Cortex of kidney (tissue), 1 donor: ENCODE data around the gene JAGN1.
"Not testable (repeated sequence)": the region's sequence is repeated elsewhere in the genome, so short reads cannot be mapped to it uniquely, and the experiment has no call there.

ENCODE experiments used
- DNase-seq: peaks from one replicate; lab custom pipeline; 2025; lab: John Stamatoyannopoulos, UW

The JAGN1 gene

DNA sequence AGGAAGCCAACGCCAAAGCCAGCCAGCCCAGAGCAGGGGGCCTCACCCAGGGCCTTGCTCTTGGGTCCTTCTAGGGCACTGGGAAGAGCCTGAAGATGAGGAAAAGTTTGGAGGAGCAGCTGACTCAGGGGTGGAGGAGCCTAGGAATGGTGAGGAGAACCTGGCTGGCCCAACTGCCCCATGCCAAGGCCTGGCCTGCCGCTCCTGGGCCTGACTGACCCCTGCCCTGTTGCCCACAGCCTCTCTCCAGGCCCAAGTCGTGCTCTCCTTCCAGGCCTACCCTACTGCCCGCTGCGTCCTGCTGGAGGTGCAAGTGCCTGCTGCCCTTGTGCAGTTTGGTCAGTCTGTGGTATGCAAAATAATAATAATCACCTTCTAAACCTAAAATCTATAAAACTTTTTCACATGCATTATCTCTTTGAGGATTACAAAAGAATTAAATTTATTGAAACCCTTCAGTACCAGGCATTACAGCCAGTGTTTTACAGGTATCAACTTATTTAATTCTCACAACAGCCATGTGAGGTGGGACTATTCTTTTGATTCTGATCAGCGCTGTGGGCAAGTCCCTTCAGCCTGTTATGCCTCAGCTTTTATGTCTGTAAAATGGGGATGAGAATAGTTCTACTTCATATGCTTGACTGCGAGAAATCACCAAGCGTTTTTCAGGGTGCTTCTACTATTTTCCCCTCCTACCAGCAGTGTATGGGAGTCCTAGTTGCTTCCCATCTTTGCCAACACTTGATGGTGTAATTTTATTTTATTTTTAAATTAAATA lies 28.0 kb downstream of the JAGN1 start:
- DNase-seq: no peak

DNA sequence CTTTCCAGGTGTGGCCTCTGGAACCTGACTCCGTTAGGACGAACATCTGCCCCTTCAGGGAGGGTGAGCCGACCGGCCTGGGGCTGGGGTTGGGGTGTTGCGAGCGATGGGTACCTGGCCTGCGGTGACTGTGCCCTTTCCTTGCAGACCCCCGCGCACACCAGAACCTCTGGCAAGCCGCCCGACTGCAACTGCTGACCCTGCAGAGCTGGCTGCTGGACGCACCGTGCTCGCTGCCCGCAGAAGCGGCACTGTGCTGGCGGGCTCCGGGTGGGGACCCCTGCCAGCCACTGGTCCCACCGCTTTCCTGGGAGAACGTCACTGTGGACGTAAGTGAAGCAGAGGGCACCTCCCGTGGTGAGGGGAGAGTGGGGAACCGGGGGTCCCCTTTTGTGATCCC lies 37.7 kb downstream of the JAGN1 start:
- no peak for DNase-seq

DNA sequence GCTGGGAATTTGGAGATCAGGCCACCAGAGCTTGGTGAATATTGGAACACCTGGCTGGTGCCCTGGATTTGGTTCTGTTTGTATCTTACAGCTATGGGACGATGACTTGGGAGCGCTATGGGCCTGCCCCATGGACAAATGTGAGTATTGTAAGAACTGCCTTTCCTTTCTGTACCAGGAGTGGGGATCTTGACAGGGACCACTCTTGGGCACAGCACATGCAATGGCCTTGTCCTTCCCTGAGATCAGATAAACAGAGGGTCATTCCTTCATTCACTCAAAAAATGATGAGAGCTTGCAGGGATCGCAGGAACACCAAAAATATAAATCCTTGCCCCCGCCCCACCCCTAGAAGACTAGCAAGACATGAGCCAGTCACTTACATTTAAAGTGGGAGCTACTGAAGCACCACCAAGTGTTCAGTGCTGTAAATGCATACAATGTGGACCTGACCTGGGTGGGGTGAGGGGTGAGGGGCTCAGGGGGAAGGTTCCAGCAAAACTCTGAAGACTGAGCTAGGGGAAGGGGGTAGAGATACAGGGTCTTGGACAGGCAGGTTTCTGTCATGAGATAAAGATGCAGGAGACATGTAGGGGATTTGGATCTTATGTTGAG lies 40.5 kb downstream of the JAGN1 start:
- no peak for DNase-seq

DNA sequence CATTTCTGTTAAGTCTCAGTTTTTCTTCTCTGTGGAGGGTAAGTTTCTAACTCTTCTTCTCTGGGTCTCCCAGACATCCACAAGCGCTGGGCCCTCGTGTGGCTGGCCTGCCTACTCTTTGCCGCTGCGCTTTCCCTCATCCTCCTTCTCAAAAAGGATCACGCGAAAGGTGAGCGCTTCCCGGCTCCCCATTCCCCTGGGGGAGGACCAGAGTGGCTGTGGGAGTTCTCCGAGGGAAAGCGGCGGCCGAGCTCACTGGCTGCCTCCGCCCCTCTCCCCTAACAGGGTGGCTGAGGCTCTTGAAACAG lies 42.1 kb downstream of the JAGN1 start:
- DNase-seq: no peak

DNA sequence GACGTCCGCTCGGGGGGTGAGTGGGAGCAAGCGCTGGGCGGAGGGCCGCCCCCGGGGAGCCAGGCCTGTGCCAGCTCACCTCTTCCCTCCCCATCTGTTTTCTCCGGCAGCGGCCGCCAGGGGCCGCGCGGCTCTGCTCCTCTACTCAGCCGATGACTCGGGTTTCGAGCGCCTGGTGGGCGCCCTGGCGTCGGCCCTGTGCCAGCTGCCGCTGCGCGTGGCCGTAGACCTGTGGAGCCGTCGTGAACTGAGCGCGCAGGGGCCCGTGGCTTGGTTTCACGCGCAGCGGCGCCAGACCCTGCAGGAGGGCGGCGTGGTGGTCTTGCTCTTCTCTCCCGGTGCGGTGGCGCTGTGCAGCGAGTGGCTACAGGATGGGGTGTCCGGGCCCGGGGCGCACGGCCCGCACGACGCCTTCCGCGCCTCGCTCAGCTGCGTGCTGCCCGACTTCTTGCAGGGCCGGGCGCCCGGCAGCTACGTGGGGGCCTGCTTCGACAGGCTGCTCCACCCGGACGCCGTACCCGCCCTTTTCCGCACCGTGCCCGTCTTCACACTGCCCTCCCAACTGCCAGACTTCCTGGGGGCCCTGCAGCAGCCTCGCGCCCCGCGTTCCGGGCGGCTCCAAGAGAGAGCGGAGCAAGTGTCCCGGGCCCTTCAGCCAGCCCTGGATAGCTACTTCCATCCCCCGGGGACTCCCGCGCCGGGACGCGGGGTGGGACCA lies 42.6 kb downstream of the JAGN1 start:
- no peak for DNase-seq

DNA sequence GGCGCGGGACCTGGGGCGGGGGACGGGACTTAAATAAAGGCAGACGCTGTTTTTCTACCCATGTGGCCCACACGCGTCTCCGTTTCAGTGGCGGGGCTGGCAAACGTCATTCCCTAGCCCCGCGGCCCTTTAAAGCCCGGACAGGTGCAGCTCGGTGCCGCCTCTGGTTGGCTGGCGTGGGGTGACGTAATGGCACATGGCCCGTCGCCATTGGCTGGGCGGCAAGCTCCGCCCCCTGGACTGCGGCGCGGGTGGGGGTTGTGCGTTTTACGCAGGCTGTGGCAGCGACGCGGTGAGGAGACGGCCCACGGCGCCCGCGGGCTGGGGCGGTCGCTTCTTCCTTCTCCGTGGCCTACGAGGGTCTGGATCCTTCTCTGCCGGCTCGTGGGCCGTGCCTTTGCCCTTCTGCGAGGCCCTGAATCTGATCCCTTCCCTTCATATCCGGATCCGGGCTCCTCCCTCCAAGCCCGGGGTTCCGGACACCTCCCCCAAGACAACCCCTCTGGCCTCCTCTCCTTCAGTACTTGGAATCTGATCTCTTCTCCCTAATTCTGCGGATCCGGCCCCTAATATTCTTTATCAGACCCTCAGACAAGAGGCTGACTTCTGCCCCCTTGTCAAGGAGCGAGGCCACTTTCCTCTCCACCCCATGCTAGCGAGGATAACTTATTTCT lies 43.3 kb downstream of the JAGN1 start, which contains the start of gene CRELD1:
Gene CRELD1, plus strand, starts transcription at position 274 of the 674 bp plus-strand sequence. CDS start 605 bp downstream, outside the sequence.
- DNase-seq: no peak

DNA sequence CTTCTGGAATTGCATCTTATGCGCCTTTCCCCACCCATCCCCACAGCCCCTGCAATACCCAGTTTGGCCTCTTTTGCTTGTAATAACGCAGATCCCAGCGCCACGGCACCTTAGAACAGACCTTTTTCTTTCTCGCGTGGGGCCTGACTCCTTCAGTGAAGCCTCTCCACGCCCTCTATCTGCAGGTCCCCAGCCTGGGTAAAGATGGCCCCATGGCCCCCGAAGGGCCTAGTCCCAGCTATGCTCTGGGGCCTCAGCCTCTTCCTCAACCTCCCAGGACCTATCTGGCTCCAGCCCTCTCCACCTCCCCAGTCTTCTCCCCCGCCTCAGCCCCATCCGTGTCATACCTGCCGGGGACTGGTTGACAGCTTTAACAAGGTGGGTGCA lies 43.8 kb downstream of the JAGN1 start:
- DNase-seq: no peak

DNA sequence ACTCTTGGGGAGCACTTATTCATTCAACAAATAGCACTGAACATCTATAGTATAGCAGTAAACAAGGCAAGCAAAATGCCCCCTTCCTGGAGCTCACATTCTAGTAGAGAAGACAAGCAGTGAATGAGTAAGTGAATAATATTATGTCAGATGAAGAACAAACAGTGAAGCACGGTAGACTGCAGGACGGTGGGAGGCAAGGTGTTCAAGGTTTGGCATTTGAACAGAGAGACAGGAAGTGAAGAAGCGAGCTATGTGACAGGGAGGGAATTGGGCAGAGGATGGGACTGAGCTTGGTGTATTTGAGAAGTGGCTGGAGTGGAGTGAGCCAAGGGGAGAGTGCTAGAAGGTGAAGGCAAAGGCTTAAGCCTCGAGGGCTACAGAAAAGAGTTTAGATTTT lies 44.6 kb downstream of the JAGN1 start:
- no peak for DNase-seq

DNA sequence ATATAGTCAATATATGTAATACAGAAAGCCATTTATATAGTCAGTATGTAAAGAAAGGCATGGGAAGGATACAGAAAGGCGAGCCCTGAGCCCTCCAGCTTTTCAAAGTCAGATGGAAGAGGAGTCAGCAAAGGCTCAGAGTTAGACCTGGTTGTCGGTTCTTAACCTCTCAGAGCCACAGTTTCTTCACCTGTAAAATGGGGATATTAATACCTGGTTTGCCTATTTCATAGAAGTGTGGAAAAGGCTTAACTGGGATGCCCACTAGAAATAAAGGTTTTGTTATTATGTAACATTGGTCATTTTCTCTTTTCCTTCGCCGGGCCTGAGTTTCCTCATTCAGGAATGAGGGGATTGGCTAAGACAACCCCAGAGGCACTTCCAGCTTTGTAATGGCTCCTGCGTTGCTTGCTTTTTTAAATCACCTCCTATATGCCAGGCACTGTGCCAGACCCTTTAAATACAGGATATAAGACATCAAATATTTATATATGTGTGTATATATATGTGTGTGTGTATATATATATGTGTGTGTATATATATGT lies 45.6 kb downstream of the JAGN1 start:
- DNase-seq: no peak

DNA sequence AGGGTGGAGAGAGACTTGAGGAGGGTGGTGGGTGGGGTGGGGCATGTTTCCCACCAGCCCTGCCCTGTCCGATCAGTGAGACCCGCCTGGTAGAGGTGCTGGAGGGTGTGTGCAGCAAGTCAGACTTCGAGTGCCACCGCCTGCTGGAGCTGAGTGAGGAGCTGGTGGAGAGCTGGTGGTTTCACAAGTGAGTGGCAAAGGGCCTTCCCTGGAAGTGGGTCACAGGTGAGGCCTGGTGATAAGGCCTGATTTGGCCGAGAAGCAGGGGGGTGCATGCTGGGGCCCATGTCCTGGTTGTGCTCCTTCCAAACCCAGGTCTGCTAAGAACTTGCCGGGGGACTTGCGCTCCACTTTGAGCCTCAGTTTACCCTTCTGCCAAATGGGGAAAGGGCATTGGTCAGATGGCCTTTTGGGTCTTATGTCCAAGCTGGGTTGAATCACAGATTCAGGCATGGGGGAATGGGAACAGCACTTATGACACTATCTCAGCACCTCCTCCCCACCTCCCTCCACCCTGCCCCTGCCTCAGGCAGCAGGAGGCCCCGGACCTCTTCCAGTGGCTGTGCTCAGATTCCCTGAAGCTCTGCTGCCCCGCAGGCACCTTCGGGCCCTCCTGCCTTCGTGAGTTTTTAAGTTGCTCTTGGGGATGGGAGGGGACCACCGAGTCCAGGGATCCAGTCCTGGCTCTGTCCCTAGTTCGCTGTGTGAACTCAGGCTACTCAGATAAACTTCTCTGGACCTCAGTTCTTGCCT lies 47.3 kb downstream of the JAGN1 start:
- no peak for DNase-seq

DNA sequence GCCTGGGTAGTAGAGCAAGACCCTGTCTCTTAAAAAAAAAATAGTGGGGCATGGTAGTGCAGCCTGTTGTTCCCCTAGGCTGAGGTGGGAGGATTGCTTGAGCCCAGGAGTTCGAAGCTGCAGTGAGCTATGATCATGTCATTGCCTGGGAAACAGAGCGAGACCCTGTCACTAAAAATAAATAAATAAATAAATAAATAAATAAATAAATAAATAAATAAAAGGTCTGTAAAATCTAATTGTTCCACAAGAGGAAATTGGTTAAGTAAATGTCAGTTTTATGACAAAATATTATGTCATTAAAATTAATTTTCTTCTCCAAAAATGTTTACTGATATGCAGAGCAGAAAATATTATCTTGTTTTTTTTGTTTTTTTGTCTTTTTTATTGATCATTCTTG lies 48.6 kb downstream of the JAGN1 start:
- DNase-seq: no peak

DNA sequence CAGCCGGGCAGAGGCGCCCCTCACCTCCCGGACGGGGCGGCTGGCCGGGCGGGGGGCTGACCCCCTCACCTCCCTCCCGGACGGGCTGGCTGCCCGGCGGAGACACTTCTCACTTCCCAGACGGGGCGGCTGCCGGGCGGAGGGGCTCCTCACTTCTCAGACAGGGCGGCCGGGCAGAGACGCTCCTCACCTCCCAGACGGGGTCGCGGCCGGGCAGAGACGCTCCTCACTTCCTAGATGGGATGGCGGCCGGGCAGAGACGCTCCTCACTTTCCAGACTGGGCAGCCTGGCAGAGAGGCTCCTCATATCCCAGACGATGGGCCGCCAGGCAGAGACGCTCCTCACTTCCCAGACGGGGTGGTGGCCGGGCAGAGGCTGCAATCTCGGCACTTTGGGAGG lies 49.5 kb downstream of the JAGN1 start:
- not testable (repeated sequence) for DNase-seq

DNA sequence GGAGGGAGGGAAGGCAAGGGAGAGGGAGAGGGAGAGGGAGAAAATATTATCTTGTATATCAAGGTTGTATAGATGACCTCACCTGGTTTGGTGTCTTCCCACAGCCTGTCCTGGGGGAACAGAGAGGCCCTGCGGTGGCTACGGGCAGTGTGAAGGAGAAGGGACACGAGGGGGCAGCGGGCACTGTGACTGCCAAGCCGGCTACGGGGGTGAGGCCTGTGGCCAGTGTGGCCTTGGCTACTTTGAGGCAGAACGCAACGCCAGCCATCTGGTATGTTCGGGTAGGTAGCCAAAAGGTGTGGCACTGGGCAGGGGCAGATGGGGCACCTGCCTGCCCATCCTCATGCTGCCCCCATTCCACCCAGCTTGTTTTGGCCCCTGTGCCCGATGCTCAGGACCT lies 50.3 kb downstream of the JAGN1 start:
- DNase-seq: no peak

DNA sequence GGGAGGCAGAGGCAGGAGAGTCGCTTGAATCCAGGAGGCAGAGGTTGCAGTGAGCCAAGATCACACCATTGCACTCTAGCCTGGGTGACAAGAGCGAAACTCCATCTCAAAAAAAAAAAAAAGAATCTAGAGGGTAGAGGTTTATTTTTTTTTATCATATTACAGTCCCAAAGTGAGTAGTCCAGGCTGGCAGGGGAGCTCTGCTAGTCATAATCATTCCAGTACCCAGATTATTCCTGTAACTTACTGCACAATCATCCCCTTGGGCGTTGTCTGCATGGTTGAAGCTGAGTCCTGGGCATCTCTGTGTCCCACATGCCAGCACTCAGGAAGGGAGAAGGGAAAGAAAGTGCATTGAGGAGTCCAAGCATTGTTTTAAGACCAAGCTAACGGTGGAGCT lies 51.8 kb downstream of the JAGN1 start:
- DNase-seq: no peak

DNA sequence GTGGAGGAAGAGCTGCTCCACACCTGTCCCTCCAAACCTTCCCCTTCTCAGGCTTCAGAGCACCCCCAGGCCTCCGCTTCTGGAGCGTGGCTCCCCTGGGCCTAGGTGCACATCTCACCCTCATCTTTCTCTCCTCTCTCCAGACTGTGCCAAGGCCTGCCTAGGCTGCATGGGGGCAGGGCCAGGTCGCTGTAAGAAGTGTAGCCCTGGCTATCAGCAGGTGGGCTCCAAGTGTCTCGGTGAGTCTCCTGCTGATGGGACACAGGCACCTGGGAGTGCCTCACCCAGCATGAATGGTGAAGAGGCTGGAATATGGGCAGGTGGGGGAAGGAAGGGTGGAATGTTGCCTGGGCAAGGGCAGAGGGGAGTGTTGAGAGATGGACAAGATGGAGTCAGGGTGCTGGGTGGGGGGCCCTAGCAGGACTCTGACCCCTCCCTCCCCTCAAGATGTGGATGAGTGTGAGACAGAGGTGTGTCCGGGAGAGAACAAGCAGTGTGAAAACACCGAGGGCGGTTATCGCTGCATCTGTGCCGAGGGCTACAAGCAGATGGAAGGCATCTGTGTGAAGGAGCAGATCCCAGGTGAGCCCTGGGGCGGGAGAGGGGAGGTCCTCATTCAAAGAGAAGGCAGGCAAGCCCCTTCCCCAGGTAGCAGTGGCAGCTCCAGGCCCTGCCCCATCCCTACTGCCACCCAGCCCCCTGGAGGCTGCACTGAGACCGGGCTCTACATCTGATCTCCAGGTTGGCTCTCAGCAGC lies 52.7 kb downstream of the JAGN1 start:
- no peak for DNase-seq
